Amniotic epithelial cell (primary cell): ENCODE results near the gene MINDY3.
"Not testable (repeated sequence)": the region's sequence is repeated elsewhere in the genome, so short reads cannot be mapped to it uniquely, and the experiment has no call there.

Experiments
- DNase-seq: peaks from one replicate; pipeline ENCODE4 v3.0.0-alpha.2; 2010; ENCODE audit warnings: low read depth

Gene MINDY3

DNA sequence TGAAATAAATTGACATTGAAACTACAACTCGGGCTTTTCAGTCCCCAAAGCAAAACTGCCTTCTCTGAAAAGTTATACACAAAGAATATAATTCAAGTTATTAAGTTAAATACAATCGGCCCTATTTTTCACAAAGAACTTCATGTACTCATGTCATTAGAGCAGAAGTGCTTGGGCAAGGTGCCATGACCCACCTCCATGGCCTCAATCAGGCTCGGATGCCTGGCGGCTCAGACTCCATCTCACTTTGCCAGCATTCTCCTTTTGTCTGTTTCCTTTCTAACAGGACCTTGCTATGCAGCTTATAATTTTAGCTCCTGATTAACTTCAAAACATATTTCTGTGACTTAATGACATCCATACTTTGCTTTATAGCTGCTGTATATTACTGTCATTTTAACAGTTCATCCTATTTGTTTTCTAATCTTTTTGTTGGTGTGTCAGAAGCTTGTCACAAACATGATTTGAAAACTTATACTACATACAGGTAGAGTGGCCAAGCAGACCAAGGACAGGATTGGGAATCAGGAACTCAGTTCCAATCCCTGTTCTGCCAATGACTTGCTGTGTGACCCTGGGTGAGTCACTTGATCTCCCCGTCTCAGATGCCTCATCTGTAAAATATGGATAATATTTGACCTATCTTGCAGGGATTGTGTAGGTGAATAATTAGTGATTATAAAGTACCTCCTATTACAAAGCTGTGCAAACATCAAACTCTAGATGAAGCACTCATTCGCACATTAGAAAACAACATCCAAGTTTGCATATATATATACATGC is 79.8 kb downstream of the MINDY3 start:
- no peak for DNase-seq

DNA sequence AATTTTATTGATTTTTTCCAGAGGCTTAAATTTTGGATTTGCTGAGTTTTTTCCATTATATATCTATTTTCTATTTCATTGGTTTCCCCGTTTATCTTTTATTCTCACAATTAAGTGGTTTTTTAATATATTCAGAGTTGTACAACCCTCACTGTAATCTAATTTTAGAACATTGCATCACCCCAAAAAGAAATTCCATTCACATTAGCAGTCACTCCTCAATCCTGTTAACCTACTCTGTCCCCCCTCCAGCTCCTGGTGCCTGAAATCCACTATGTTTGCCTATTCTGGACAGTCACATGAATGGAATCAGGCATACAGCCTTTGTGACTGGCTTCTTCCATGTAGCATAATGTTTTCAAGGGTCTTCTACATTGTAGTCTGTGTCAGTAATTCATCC is 84.8 kb downstream of the MINDY3 start:
- peak; percentile 57 for DNase-seq

DNA sequence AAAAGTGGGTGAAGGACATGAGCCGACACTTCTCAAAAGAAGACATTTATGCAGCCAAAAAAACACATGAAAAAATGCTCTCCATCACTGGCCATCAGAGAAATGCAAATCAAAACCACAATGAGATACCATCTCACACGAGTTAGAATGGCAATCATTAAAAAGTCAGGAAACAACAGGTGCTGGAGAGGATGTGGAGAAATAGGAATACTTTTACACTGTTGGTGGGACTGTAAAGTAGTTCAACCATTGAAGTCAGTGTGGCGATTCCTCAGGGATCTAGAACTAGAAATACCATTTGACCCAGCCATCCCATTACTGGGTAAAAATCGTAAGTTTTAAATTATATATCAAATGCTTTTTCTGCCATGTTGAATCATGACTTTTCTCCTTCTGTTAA is 85.8 kb downstream of the MINDY3 start:
- not testable (repeated sequence) for DNase-seq

DNA sequence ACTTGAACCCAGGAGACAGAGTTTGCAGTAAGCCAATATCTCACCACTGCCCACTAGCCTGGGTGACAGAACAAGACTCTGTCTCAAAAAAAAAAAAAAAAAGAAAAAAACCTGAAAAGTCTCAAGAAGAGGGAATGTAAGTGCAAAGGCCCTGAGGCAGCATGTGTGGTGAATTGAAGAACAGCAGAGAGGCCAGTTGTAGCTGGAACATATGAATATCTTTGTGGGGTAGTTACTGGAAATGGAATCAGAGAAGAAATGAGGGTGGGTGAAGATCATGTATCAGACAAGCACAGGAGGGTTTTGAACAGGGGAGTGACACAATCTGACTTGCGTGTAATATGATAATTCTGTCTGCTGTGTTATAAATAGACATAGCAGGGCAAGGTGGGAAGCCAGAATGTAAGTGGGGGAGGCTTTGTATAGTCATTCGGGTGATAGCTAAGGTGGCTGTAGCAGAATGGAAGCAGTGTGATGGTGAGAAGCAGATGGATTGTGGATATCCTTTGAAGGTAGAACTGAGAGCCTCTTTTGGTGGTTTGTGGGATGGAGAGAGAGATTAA is 95.3 kb downstream of the MINDY3 start:
- DNase-seq = no peak

DNA sequence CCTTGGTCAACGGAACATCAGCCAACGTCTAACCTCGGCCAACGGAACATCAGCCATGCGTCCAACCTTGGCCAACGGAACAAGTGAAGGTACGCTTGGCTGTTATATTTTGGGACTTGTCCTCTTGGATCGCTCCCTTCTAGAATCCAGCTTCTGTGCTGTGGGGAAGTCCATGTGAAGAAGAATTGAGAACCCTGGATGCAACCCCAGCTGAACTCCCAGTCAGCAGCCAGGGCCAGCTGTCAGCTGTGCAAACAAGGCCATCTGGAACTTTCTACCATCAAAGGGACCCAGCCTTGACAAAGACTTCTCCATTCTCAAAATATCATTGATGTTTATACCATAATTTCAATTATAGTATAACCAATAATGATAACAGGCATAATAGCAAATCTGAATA is 97.3 kb downstream of the MINDY3 start:
- no peak for DNase-seq

DNA sequence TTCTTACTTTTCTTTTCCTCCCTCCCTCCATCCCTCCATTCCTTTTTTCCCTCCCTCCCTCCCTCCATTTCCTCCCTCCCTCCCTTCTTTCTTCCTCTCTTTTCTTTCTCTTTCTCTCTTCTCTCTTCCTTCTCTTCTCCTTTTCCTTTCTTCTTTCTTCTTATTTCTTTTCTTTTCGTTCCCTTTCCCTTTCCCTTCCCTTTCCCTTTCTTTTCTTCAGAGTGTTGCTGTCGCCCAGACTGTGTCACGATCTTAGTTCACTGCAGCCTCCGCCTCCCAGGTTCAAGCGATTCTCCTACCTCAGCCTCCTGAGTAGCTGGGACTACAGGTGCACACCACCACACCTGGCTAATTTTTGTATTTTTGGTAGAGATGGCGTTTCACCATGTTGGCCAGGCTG is 98.1 kb downstream of the MINDY3 start:
- not testable (repeated sequence) for DNase-seq

DNA sequence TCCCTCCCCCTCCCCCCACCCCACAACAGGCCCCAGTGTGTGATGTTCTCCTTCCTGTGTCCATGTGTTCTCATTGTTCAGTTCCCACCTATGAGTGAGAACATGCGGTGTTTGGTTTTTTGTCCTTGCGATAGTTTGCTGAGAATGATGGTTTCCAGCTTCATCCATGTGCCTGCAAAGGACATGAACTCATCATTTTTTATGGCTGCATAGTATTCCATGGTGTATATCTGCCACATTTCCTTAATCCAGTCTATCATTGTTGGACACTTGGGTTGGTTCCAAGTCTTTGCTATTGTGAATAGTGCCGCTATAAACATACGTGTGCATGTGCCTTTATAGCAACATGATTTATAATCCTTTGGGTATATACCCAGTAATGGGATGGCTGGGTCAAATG is 99.1 kb downstream of the MINDY3 start:
- not testable (repeated sequence) for DNase-seq

DNA sequence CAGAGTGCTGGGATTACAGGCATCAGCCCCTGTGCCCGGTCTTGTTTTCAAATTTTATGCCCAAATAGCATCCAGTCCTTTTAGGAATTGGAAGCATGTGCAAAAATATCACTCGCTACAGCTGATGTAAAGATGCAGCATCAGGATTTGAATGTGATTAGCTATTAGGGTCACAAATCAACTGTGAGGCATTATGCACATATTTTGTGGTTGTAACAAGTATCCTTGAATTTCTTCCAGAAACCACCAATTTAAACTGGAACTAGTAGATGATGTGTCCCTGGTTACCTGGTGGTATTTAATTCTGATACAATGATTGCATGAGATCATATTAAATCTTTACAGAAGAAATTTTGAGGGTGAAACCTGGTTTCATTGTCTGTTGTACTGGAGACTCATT is 99.6 kb downstream of the MINDY3 start:
- DNase-seq = no peak

DNA sequence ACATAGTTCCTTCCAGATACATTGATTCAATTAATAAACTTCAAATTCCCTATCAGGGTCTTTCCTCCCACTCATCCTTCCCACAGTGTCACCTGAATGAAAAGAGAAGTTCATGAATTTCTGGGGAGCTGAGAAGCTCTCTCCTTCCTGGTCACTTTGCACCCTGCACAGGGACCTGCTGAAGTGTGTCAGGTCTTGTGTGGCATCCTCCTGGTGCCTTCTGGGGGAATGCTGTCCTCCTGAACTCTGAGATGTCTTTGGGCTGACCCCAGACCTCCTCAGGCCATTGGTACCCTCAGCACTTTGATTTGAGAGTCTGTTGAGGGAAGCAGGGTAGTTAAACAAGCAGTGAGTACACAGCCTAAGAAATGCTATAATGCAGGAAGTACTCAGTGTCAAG is 101.0 kb downstream of the MINDY3 start:
- no peak for DNase-seq

DNA sequence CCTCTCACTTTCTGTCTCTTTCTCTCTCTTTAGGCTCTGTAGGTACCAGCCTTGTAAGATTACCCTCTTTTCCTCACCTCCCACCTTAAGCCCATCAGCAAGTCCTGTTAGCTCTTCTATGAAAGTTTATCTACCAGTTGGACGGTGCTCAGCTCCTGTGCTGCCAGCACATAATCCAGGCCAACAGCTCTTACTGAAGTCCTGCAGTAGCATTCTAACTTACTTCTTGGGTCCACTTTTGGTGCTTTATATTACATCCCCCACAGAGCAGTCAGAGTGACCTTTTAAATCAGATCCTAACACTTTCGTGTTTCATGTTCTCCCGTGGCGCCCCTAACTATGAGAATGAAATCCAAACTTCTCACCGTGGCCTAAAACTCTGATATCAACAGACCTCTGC is 101.7 kb downstream of the MINDY3 start:
- no peak for DNase-seq

DNA sequence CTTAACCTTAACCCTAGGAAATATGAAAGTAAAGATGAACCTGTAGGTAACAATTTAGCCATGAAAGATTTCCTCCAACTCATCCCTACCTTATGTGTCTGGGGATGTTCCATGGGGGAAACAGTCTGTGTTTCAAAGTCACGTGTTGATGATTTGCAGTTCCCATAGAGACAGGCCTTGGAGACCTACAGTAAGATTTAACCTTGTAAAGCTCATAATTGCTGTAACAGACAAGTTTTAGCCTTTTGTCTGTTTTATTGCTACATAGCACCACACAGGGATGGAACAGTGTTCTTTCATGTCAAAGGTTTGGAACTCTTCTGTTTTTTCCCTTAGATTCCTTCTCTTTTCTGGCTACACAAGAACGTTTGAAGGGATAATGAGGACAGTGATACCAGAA is 105.4 kb downstream of the MINDY3 start:
- DNase-seq = no peak

DNA sequence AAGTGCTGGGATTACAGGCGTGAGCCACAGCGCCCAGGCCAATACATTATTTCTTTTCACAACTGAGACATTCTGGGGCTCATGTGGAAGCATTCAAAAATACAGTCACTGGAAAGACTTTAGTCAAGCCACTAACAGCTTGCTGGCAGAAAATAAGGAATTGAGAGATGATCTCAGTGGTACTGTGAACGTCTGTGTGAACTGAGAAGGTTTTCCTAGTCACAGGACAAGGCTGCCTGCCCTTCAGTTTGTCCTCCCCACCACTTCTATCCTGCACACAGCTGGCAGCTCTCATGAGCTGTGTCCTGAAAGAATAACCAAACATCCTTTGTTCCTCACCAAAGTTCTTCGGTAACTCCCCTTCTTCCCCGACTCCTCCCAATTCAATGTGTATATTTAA is 109.3 kb downstream of the MINDY3 start:
- DNase-seq = no peak

DNA sequence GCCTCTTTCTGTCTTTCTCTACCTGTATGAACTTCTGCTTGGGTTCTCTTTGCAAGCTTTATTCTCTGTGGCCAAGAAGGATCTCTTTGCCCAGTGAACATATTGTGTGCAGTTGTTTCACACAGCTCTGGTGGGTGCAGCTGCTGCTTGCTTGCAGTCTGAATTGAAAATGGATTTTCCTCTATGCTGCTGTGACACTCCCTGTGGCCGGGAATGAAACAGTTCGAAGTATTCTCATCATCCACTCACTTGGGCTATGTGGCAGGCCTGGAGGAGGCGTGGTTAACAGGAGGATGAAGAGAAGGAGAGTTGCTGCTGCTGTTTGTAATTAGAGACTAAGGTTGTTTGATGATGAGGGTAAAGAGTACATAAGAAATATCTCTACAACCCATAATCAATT is 112.2 kb downstream of the MINDY3 start:
- no peak for DNase-seq

DNA sequence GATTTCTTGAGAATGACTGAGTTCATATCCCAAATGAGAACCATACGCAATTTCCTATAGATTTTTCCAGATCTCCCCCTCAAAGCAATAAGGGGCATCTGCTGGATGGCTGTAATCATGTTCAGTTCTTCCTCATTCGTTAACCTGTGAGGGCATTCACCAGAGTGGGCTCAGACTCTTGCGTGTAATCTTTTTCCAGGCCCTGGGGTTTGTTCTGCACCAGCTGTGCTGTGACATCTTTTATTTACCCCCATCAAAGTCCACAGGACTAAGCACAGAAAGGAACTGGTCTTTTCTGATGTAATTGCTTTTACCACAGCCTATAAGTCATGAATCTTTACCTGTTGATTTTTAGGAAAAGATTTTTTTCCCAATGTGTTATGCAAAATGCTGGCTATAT is 112.7 kb downstream of the MINDY3 start:
- DNase-seq = no peak

DNA sequence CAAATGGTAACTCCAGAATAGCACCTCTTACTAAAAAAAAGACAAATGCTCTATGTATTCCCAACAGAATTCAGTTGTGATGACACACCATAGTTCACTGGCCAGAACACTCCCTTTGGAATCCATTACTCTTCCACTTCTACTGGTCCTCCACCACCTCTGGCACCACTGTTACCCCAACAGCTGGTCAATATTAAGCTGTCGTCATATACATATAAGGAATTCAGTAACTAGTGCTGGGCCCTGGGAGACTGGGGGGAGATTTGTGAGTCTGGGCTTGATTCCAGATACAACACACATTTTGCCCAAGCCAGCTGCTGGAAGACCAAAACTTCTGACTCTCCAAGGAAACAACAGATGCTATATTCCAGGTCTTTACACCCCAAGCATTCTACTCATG is 114.6 kb downstream of the MINDY3 start:
- no peak for DNase-seq

DNA sequence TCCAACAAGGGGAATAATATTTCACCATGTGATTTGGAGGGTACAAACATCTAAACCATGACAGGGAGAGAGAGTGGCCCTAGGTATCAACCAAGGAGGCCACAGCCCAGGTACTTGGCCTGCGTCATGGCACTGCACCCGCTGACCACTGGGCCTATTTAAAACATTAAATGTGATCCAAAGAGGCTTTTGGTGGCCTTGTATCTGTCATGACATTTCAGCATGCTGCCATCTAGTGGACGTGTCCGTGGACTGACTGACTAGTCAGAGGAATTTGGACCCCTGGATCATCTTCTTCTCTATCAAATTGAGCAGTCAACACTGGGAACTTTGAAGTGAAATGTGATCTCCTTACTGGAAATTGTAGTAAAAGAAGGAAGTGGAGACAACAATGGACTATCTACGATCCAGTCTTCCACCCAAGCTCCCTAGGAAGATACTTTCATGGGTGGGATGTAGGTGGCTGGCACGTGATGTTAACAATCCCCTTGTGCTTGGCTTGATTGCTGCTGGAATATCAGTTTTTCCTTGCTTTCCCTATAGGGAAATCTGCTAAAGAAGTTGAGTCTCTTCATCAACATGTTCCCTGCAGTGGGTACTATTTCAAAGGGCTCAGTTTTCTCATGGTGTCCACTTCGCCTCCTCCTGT is 116.0 kb downstream of the MINDY3 start:
- DNase-seq = peak; percentile 49

DNA sequence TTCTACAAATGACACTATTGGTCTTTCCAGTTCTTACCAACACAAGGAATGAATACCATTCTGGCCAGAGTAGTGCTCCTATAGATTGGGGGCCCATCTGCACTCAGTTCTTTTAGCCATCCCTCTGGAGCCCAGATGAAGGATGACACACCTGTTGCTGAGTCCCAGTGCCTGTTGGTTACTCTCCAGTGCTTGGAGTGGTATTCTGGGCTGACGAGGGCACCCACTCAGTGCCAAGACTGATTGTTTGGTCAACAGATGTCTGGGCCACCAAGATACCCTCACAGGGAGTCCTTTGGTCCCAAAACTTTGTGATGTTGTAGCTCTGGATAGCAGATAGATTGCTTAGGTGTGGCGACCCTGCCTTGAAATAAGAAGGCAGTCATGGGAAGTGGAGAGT is 116.9 kb downstream of the MINDY3 start:
- DNase-seq = no peak

DNA sequence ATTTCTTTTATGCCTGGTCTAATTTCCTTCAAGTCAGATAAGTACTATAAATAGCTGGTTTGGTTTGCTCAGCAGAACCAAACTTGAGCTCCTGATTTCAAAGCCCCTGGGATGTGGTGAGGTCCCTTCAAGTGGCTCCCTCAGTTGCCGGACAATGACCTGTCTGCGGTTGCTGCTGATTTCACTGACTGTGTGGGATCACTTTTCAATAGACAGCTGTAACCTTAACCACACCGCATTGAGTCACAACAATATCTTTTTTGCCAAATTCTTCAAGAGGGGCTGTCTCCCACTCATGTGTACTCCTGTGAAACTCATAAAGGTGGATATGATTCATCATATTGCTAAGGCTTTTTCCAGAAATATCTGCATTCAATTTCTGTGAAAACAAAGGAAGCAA is 117.5 kb downstream of the MINDY3 start:
- no peak for DNase-seq

DNA sequence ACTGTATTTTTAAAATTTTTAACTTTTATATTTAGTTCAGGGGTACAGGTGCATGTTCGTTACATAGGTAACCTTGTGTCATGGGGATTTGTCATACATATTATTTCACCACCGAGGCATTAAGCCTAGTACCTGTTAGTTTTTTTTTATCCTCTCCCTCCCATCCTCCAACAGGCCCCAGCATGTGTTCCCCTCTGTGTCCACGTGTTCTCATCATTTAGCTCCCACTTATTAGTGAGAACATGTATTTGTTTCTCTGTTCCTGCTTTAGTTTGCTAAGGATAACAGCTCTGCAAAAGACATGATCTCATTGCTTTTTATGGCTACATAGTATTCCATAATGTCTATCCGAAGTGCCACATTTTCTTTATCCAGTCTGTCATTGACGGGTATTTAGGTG is 118.2 kb downstream of the MINDY3 start:
- DNase-seq = no peak

DNA sequence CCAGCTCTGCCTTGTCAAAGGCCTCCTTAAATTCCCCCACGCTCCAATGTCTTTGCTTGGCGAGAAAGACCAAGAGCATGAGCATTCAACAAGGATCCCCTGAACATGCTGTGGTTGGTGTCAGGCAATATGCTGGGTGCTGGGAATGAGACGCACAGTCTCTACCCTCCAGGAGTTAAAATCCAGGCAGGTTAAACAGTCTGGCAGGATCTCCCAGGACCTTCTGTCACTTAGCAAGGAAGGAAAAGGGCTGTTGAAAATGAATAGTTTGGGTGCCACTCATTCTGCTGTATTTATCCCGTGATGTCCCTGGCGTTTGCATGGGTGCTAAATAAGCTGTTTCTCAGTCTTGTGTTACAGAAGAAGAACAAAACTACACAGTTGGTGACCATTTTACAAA is 118.7 kb downstream of the MINDY3 start:
- DNase-seq = no peak

DNA sequence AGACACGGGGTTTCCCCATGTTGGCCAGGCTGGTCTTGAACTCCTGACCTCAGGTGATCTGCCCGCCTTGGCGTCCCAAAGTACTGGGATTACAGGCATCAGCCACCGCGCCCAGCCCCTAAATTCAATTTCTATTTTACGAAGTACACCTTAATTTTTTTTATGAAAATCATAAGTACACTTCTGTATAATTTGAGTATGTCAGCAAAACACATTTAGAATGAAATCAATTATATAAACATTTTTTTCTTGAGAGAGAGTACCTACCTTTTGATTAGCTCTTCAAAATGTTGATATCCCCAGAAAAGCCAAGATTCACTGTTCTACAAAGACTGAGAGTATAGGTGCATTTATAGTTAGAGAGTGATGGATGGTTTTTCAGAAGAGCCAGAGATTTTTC is 120.0 kb downstream of the MINDY3 start:
- no peak for DNase-seq

DNA sequence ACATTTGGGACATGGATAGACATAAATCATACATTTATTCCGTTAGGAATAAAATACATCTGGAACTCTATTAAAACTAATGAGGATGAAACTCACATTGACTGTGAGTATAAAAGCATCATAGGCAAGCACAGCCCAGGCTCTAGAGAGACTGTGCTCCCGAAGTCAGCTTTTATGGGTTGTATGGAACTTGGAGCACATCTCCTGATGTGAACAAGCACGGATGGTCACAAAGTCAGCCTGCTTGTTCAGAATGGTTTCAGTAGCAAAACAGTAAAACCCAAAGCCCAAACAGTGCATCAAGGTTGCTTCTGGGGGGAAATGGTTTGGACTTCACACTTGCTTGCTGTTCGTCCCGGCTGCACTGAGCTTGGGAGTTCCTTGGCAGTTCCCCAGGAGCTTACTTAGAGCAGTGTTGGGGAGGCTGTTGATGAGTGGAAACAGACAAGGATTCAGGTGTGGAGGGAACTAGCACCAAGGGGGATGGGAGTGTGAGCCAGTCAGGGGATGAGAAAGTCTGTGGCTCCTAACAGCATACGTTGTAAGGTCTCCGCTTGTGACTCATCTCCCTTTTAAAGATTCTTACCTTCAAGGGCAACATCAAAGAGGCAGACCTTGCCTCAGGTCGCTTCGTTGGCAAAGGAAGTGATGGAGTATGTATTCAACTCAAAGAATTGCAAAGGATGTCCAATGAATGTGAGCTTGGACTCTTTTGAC is 120.9 kb downstream of the MINDY3 start:
- no peak for DNase-seq
